Keratinocyte (primary cell): ENCODE results near the gene LCE1F. TPM values are rescaled to one million over a fixed set of nuclear protein-coding genes. Genes with fewer than 3 reads are reported as not detected.

Experiments used
- DNase-seq: peaks from one replicate; pipeline ENCODE4 v3.0.0-alpha.2; 2011; ENCODE audit warnings: low read depth, missing footprints, low spot score
- FAIRE-seq: peaks from 2 replicates; lab custom pipeline; 2011; peaks lifted over from hg19 to GRCh38; lab: Jason Lieb, UNC
- H2AFZ ChIP-seq: 2 replicates; pipeline ENCODE4 v1.6.0; 2012; ENCODE audit warnings: low read length, control low read depth, inconsistent platforms; ENCODE audit not compliant: control insufficient read depth
- H3K27ac ChIP-seq: 2 replicates; pipeline ENCODE4 v1.5.1; 2011; ENCODE audit warnings: low read length; ENCODE audit not compliant: control insufficient read depth, insufficient read depth
- H3K27me3 ChIP-seq: 3 replicates; pipeline ENCODE4 v1.6.0; 2011; ENCODE audit warnings: low read length; ENCODE audit not compliant: control insufficient read depth, insufficient read depth; ENCODE audit errors: extremely low read depth
- H3K36me3 ChIP-seq, 2 experiments: 2 replicates in 1 of 2; 3 replicates in 1 of 2; pipeline ENCODE4 v1.5.1; 2011; ENCODE audit warnings: low read length in 2 of 2, mild to moderate bottlenecking in 1 of 2; ENCODE audit not compliant: control insufficient read depth in 2 of 2, insufficient read depth in 2 of 2; ENCODE audit errors: extremely low read depth in 1 of 2
- H3K4me1 ChIP-seq: 3 replicates; pipeline ENCODE4 v1.5.1; 2011; ENCODE audit warnings: low read length; ENCODE audit not compliant: control insufficient read depth, insufficient read depth; ENCODE audit errors: extremely low read depth
- H3K4me2 ChIP-seq: 3 replicates; pipeline ENCODE4 v1.6.0; 2011; ENCODE audit warnings: low read depth, low read length; ENCODE audit not compliant: control insufficient read depth, insufficient read depth; ENCODE audit errors: extremely low read depth
- H3K4me3 ChIP-seq, 3 experiments: fragments of 200-600 bp in 1 of 3; sonication (generic) in 1 of 3; 2 replicates in 2 of 3; 3 replicates in 1 of 3; pipeline ENCODE4 v1.5.1; 2011 to 2016; ENCODE audit warnings: low read length in 3 of 3, mild to moderate bottlenecking in 3 of 3, control low read depth in 2 of 3, inconsistent platforms in 1 of 3, low read depth in 1 of 3, mixed read lengths in 1 of 3, mixed run types in 1 of 3, moderate library complexity in 1 of 3; ENCODE audit not compliant: control insufficient read depth in 2 of 3, insufficient read depth in 2 of 3; ENCODE audit errors: extremely low read depth in 1 of 3
- H3K79me2 ChIP-seq: 2 replicates; pipeline ENCODE4 v1.6.0; 2012; ENCODE audit warnings: low read length; ENCODE audit not compliant: control insufficient read depth, insufficient read depth
- H3K9ac ChIP-seq: 3 replicates; pipeline ENCODE4 v1.6.0; 2011; ENCODE audit warnings: low read length; ENCODE audit not compliant: control insufficient read depth, insufficient read depth; ENCODE audit errors: extremely low read depth
- H3K9me1 ChIP-seq: 3 replicates; pipeline ENCODE4 v1.6.0; 2011; ENCODE audit warnings: low read length; ENCODE audit not compliant: control insufficient read depth, insufficient read depth; ENCODE audit errors: extremely low read depth
- H3K9me3 ChIP-seq: 2 replicates; pipeline ENCODE4 v1.5.1; 2012; ENCODE audit warnings: low read depth, low read length; ENCODE audit not compliant: control insufficient read depth
- H4K20me1 ChIP-seq: 3 replicates; pipeline ENCODE4 v1.6.0; 2011; ENCODE audit warnings: low read length; ENCODE audit not compliant: control insufficient read depth, insufficient read depth; ENCODE audit errors: extremely low read depth
- EZH2 ChIP-seq: IDR thresholded peaks from one replicate; pipeline ENCODE4 v1.6.1; 2012; ENCODE audit warnings: inconsistent platforms, mild to moderate bottlenecking, low read length, moderate library complexity
- dilution Hi-C: fragments of 300-500 bp; cut with MboI; formaldehyde crosslinking; loops from one replicate; pipeline ENCODE4 v1.7.0; 2020; ENCODE audit warnings: low sequenced_read_pairs; ENCODE audit not compliant: extremely low pct_ligation_motif_present
- polyA plus RNA-seq, 5 experiments: library from polyadenylated mRNA; depleted of rRNA in 3 of 5; stranded (reverse) in 3 of 5; stranded (forward) in 1 of 5; unstranded in 1 of 5; fragments of >200 nt; gene quantifications; 1 replicate in 1 of 5; 2 replicates in 3 of 5; 3 replicates in 1 of 5; pipeline versions ENCODE4 v1.2.1 to v1.2.3, GENCODE V29; 2011 to 2012; ENCODE audit warnings: missing spikeins in 2 of 5, low read depth in 1 of 5, low replicate concordance in 1 of 5
- TF ChIP-seq, protein P1 (sequence below), 3 experiments: IDR thresholded peaks in 1 of 3; conservative IDR thresholded peaks in 1 of 3; optimal IDR thresholded peaks in 1 of 3; 2 replicates in 2 of 3; 3 replicates in 1 of 3; pipeline versions ENCODE3 to v1.5.1; 2011; ENCODE audit warnings: low read length in 3 of 3, mild to moderate bottlenecking in 3 of 3, moderate library complexity in 2 of 3, control low read depth in 1 of 3, inconsistent platforms in 1 of 3; ENCODE audit not compliant: insufficient read depth in 2 of 3; ENCODE audit errors: extremely low read depth in 1 of 3

Gene LCE1F
- polyA plus RNA-seq, 1 donor (not counting 4 experiments of a cell fraction or from before 2014, with no cell fraction given): not detected

DNA sequence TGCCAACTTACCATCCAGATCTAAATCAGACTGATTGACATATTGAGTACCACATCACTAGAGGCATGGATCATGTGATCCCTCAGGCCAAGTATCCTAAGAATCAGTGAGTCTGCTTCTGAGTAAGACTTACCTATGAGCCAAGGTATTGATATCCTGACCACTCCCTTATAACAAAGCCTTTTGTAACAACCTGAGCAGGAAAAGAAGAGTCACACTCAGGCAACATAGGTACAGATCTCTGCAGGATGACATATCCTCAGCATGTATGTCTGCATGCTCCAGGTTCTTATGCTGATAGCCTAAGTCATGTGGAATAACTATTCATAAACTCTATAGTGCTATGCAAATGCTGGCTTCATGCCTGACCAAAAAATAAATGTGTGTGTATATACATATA is 50.0 kb downstream of the LCE1F start:
- no peak overlapping the region for H2AFZ ChIP-seq
- peak; percentile 73 for FAIRE-seq
- no peak for DNase-seq
- no peak overlapping the region for H3K9ac ChIP-seq
- no peak overlapping the region for H3K27ac ChIP-seq
- dilution Hi-C loops: no loop called here
- no peaks in the 10 kb centered on the region for H3K79me2 ChIP-seq
- no peaks in the 10 kb centered on the region for H4K20me1 ChIP-seq
- H3K4me3 ChIP-seq: no peak overlapping the region
- no peaks in the 10 kb centered on the region for H3K4me1 ChIP-seq
- no peak for TF ChIP-seq EZH2
- TF ChIP-seq, protein P1, sequence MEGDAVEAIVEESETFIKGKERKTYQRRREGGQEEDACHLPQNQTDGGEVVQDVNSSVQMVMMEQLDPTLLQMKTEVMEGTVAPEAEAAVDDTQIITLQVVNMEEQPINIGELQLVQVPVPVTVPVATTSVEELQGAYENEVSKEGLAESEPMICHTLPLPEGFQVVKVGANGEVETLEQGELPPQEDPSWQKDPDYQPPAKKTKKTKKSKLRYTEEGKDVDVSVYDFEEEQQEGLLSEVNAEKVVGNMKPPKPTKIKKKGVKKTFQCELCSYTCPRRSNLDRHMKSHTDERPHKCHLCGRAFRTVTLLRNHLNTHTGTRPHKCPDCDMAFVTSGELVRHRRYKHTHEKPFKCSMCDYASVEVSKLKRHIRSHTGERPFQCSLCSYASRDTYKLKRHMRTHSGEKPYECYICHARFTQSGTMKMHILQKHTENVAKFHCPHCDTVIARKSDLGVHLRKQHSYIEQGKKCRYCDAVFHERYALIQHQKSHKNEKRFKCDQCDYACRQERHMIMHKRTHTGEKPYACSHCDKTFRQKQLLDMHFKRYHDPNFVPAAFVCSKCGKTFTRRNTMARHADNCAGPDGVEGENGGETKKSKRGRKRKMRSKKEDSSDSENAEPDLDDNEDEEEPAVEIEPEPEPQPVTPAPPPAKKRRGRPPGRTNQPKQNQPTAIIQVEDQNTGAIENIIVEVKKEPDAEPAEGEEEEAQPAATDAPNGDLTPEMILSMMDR (optimal IDR thresholded peaks at IDR 0.05 in 1 of 3, IDR thresholded peaks at IDR 0.05 in 1 of 3, conservative IDR thresholded peaks at IDR 0.05 in 1 of 3; ENCODE audit: extremely low read depth in 1 of 3, insufficient read depth in 2 of 3, low read length in 3 of 3): no peak
- no peaks in the 10 kb centered on the region for H3K36me3 ChIP-seq
- H3K9me3 ChIP-seq: no peaks in the 10 kb centered on the region
- H3K27me3 ChIP-seq: no peaks in the 10 kb centered on the region
- no peak overlapping the region for H3K4me2 ChIP-seq
- H3K9me1 ChIP-seq: no peaks in the 10 kb centered on the region

Other genes starting within 250 kb of the LCE1F start
- 0.48 to 2.8 TPM (median 2.2 TPM) in 3 replicates for gene LCE3E, start 208.4 kb upstream of the LCE1F start, polyA plus RNA-seq
- gene LCE3D, start 194.6 kb upstream of the LCE1F start, polyA plus RNA-seq: 1.2 to 9.1 TPM (median 4.4 TPM) in 3 replicates
- gene LCE3C, start 174.9 kb upstream of the LCE1F start, polyA plus RNA-seq: 0.20 to 0.34 TPM in 2 of 3 replicates, not detected in the other
- gene LCE3B, start 161.3 kb upstream of the LCE1F start, polyA plus RNA-seq: not detected in 3 replicates
- not detected in 3 replicates for gene LCE3A, start 152.0 kb upstream of the LCE1F start, polyA plus RNA-seq
- not detected in 3 replicates for gene LCE2D, start 111.8 kb upstream of the LCE1F start, polyA plus RNA-seq
- 0.41 to 0.48 TPM in 2 of 3 replicates, not detected in the other for gene LCE2C, start 99.9 kb upstream of the LCE1F start, polyA plus RNA-seq
- 0.14 to 0.83 TPM (median 0.49 TPM) in 3 replicates for gene LCE2B, start 89.0 kb upstream of the LCE1F start, polyA plus RNA-seq
- 0.12 to 0.16 TPM in 2 of 3 replicates, not detected in the other for gene LCE2A, start 76.8 kb upstream of the LCE1F start, polyA plus RNA-seq
- gene LCE4A, start 67.0 kb upstream of the LCE1F start, polyA plus RNA-seq: not detected in 3 replicates
- gene KPRP, start 17.1 kb upstream of the LCE1F start, polyA plus RNA-seq: 0.82 to 2.0 TPM (median 0.90 TPM) in 3 replicates
- 0.59 to 1.0 TPM (median 0.86 TPM) in 3 replicates for gene LCE1E, start 11.1 kb downstream of the LCE1F start, polyA plus RNA-seq
- 0.33 TPM in 1 of 3 replicates, not detected in the others for gene LCE1D, start 21.6 kb downstream of the LCE1F start, polyA plus RNA-seq
- gene LCE1C, start 31.5 kb downstream of the LCE1F start, polyA plus RNA-seq: 1.8 TPM in 3 replicates
- 0.34 to 0.57 TPM (median 0.48 TPM) in 3 replicates for gene LCE1B, start 36.8 kb downstream of the LCE1F start, polyA plus RNA-seq
- 0.43 TPM in 1 of 3 replicates, not detected in the others for gene LCE1A, start 52.3 kb downstream of the LCE1F start, polyA plus RNA-seq
- 0.32 to 1.2 TPM (median 0.60 TPM) in 3 replicates for gene LCE6A, start 67.7 kb downstream of the LCE1F start, polyA plus RNA-seq
- not detected in 3 replicates for gene LCE7A, start 84.9 kb downstream of the LCE1F start, polyA plus RNA-seq
- 0.08 to 0.53 TPM in 2 of 3 replicates, not detected in the other for gene SMCP, start 103.2 kb downstream of the LCE1F start, polyA plus RNA-seq
- gene IVL, start 133.4 kb downstream of the LCE1F start, polyA plus RNA-seq: 61.1 to 231 TPM (median 89.2 TPM) in 3 replicates
- 0.12 to 0.35 TPM (median 0.30 TPM) in 3 replicates for gene SPRR5, start 172.1 kb downstream of the LCE1F start, polyA plus RNA-seq
- 1.7 to 4.8 TPM (median 1.9 TPM) in 3 replicates for gene SPRR4, start 195.5 kb downstream of the LCE1F start, polyA plus RNA-seq
- 5.5 to 35.0 TPM (median 18.0 TPM) in 3 replicates for gene SPRR1A, start 208.9 kb downstream of the LCE1F start, polyA plus RNA-seq
- 2.9 to 8.3 TPM (median 5.4 TPM) in 3 replicates for gene SPRR3, start 226.6 kb downstream of the LCE1F start, polyA plus RNA-seq